Measurements from ENCODE around the gene LGALS12. TPM values are rescaled to one million over a fixed set of nuclear protein-coding genes. Genes with fewer than 3 reads are reported as not detected.
A peak's percentile ranks its signal among the peaks of the same experiment; 100 is the strongest.
"Not testable (repeated sequence)": the region's sequence is repeated elsewhere in the genome, so short reads cannot be mapped to it uniquely, and the experiment has no call there.

Gene LGALS12
- total RNA-seq, 1 donor from 2014 or later, result not detected

GRCh38 chr11:63528729-63529278, 22.9 kb downstream of the LGALS12 start:
- not testable (repeated sequence) for H3K36me3 Mint-ChIP-seq (ENCODE audit: low read depth, unreplicated experiment); H3K4me3 Mint-ChIP-seq (ENCODE audit: unreplicated experiment); H3K9me3 Mint-ChIP-seq (ENCODE audit: unreplicated experiment); H4K20me1 ChIP-seq (ENCODE audit: insufficient read depth, low read length); H3K9me3 ChIP-seq (ENCODE audit: insufficient read depth, low read depth, low read length); H3K27ac ChIP-seq (ENCODE audit: low read depth, low read length); H3K4me2 ChIP-seq (ENCODE audit: low read length); H3K27ac Mint-ChIP-seq (ENCODE audit: unreplicated experiment); H3K79me2 ChIP-seq (ENCODE audit: insufficient read depth, low read length); DNase-seq (ENCODE audit: low read depth); H3K36me3 ChIP-seq (ENCODE audit: insufficient read depth, low read length); H3K9ac ChIP-seq (ENCODE audit: low read length); H3K27me3 Mint-ChIP-seq (ENCODE audit: low read depth, unreplicated experiment); H2AFZ ChIP-seq (ENCODE audit: low read depth, low read length); FAIRE-seq; H3K27me3 ChIP-seq (ENCODE audit: insufficient read depth, low read length); H3K4me3 ChIP-seq (ENCODE audit: insufficient read depth, low read depth, low read length)
- H3K4me1 Mint-ChIP-seq (ENCODE audit: low read depth, unreplicated experiment), result peaks cover 21% of the 10 kb centered on the region
- peaks cover 24% of the 10 kb centered on the region for H3K4me1 ChIP-seq (ENCODE audit: insufficient read depth, low read length)

GRCh38 chr11:63529373-63529772, 23.5 kb downstream of the LGALS12 start:
- H3K4me2 ChIP-seq (ENCODE audit: low read length), result not testable (repeated sequence)

GRCh38 chr11:63530021-63530420, 24.1 kb downstream of the LGALS12 start:
- no peak overlapping the region for H3K9ac ChIP-seq (ENCODE audit: low read length)
- H3K9me3 Mint-ChIP-seq (ENCODE audit: unreplicated experiment), result no peaks in the 10 kb centered on the region
- peak overlapping the region; percentile 66 for H3K27ac Mint-ChIP-seq (ENCODE audit: unreplicated experiment)
- no peaks in the 10 kb centered on the region for H3K9me3 ChIP-seq (ENCODE audit: insufficient read depth, low read depth, low read length)
- H3K4me2 ChIP-seq (ENCODE audit: low read length), result no peak overlapping the region
- H4K20me1 ChIP-seq (ENCODE audit: insufficient read depth, low read length), result no peaks in the 10 kb centered on the region
- no peak overlapping the region for H2AFZ ChIP-seq (ENCODE audit: low read depth, low read length)
- no peak for DNase-seq (ENCODE audit: low read depth)
- H3K27ac ChIP-seq (ENCODE audit: low read depth, low read length), result no peak overlapping the region
- no peaks in the 10 kb centered on the region for H3K79me2 ChIP-seq (ENCODE audit: insufficient read depth, low read length)
- no peaks in the 10 kb centered on the region for H3K36me3 Mint-ChIP-seq (ENCODE audit: low read depth, unreplicated experiment)
- H3K4me3 Mint-ChIP-seq (ENCODE audit: unreplicated experiment), result no peak overlapping the region
- no peaks in the 10 kb centered on the region for H3K27me3 ChIP-seq (ENCODE audit: insufficient read depth, low read length)
- TF ChIP-seq EZH2 (IDR thresholded peaks at IDR 0.05; ENCODE audit: insufficient read depth, low read length) (no peak), CTCF (IDR thresholded peaks at IDR 0.05; ENCODE audit: insufficient read depth, low read depth, low read length) (no peak)
- H3K4me1 ChIP-seq (ENCODE audit: insufficient read depth, low read length), result peaks cover 24% of the 10 kb centered on the region
- H3K27me3 Mint-ChIP-seq (ENCODE audit: low read depth, unreplicated experiment), result peaks cover 3% of the 10 kb centered on the region
- FAIRE-seq, result no peak
- H3K36me3 ChIP-seq (ENCODE audit: insufficient read depth, low read length), result no peaks in the 10 kb centered on the region
- peaks cover 21% of the 10 kb centered on the region for H3K4me1 Mint-ChIP-seq (ENCODE audit: low read depth, unreplicated experiment)
- no peak overlapping the region for H3K4me3 ChIP-seq (ENCODE audit: insufficient read depth, low read depth, low read length)

More at GRCh38 chr11:63529373-63529772, 23.5 kb downstream of the LGALS12 start:
- H3K27ac ChIP-seq (ENCODE audit: low read depth, low read length); H3K9me3 Mint-ChIP-seq (ENCODE audit: unreplicated experiment); H3K36me3 Mint-ChIP-seq (ENCODE audit: low read depth, unreplicated experiment); H3K27me3 ChIP-seq (ENCODE audit: insufficient read depth, low read length); H3K27me3 Mint-ChIP-seq (ENCODE audit: low read depth, unreplicated experiment); FAIRE-seq; H3K27ac Mint-ChIP-seq (ENCODE audit: unreplicated experiment); H3K36me3 ChIP-seq (ENCODE audit: insufficient read depth, low read length); H3K9me3 ChIP-seq (ENCODE audit: insufficient read depth, low read depth, low read length); H3K4me3 ChIP-seq (ENCODE audit: insufficient read depth, low read depth, low read length); H3K79me2 ChIP-seq (ENCODE audit: insufficient read depth, low read length); H4K20me1 ChIP-seq (ENCODE audit: insufficient read depth, low read length); H3K4me3 Mint-ChIP-seq (ENCODE audit: unreplicated experiment); H3K9ac ChIP-seq (ENCODE audit: low read length); H2AFZ ChIP-seq (ENCODE audit: low read depth, low read length); DNase-seq (ENCODE audit: low read depth): not testable (repeated sequence)
- peaks cover 24% of the 10 kb centered on the region for H3K4me1 ChIP-seq (ENCODE audit: insufficient read depth, low read length)
- peaks cover 21% of the 10 kb centered on the region for H3K4me1 Mint-ChIP-seq (ENCODE audit: low read depth, unreplicated experiment)

- not testable (repeated sequence) for H3K4me3 Mint-ChIP-seq (ENCODE audit: unreplicated experiment); H3K27me3 Mint-ChIP-seq (ENCODE audit: low read depth, unreplicated experiment); H3K9me3 Mint-ChIP-seq (ENCODE audit: unreplicated experiment); H3K9ac ChIP-seq (ENCODE audit: low read length); H4K20me1 ChIP-seq (ENCODE audit: insufficient read depth, low read length); H3K4me3 ChIP-seq (ENCODE audit: insufficient read depth, low read depth, low read length); H3K36me3 Mint-ChIP-seq (ENCODE audit: low read depth, unreplicated experiment); H2AFZ ChIP-seq (ENCODE audit: low read depth, low read length); H3K79me2 ChIP-seq (ENCODE audit: insufficient read depth, low read length); H3K36me3 ChIP-seq (ENCODE audit: insufficient read depth, low read length); FAIRE-seq; H3K27me3 ChIP-seq (ENCODE audit: insufficient read depth, low read length); H3K9me3 ChIP-seq (ENCODE audit: insufficient read depth, low read depth, low read length)
- peaks cover 21% of the 10 kb centered on the region for H3K4me1 Mint-ChIP-seq (ENCODE audit: low read depth, unreplicated experiment)
- H3K27ac ChIP-seq (ENCODE audit: low read depth, low read length), result peak overlapping the region; percentile 16
- H3K27ac Mint-ChIP-seq (ENCODE audit: unreplicated experiment), result peak overlapping the region; percentile 68
- peaks cover 24% of the 10 kb centered on the region for H3K4me1 ChIP-seq (ENCODE audit: insufficient read depth, low read length)
- peak overlapping the region; percentile 64 for H3K4me2 ChIP-seq (ENCODE audit: low read length)
- DNase-seq (ENCODE audit: low read depth), result peak; percentile 97
Measured at GRCh38 chr11:63531074-63531792, 25.3 kb downstream of the LGALS12 start.

Data from astrocyte (in vitro differentiated cells and primary cell).